Coronary artery (tissue), 2 donors: ENCODE results near the gene RAPGEF5.

Experiments used
- DNase-seq: peaks from one replicate; pipeline ENCODE4 v3.0.0-alpha.2; 2017; ENCODE audit warnings: low spot score
- H3K27ac ChIP-seq, 2 donors: fragments of 200-600 bp; sonication (generic); one replicate each; pipeline ENCODE4 v1.5.1; 2016 to 2019
- H3K4me3 ChIP-seq: fragments of 200-600 bp; sonication (generic); 2 replicates; pipeline ENCODE4 v1.5.1; 2016; ENCODE audit warnings: mild to moderate bottlenecking, moderate library complexity
- TF ChIP-seq, protein P1 (sequence below): fragments of 200-600 bp; sonication (generic); IDR thresholded peaks from one replicate; pipeline ENCODE4 v1.5.1; 2019; ENCODE audit warnings: antibody characterized with exemption

Gene RAPGEF5

DNA sequence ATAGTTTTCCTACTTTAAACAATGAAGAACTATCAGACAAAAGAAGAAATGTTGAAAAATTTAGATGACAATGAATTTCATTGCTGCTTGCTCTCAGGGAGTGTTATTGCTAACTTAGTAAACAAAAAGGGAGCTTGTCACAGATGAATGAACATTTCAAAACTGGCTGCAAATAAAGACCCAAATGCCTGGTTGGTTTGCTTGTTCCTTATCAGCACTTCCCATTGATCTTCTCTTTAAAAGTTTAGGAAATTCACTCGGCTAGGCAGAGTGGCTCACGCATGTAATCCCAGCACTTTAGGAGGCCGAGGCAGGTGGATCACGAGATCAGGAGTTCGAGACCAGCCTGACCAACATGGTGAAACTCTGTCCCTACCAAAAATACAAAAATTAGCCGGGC lies 167.2 kb downstream of the RAPGEF5 start:
- DNase-seq = no peak
- TF ChIP-seq, protein P1, sequence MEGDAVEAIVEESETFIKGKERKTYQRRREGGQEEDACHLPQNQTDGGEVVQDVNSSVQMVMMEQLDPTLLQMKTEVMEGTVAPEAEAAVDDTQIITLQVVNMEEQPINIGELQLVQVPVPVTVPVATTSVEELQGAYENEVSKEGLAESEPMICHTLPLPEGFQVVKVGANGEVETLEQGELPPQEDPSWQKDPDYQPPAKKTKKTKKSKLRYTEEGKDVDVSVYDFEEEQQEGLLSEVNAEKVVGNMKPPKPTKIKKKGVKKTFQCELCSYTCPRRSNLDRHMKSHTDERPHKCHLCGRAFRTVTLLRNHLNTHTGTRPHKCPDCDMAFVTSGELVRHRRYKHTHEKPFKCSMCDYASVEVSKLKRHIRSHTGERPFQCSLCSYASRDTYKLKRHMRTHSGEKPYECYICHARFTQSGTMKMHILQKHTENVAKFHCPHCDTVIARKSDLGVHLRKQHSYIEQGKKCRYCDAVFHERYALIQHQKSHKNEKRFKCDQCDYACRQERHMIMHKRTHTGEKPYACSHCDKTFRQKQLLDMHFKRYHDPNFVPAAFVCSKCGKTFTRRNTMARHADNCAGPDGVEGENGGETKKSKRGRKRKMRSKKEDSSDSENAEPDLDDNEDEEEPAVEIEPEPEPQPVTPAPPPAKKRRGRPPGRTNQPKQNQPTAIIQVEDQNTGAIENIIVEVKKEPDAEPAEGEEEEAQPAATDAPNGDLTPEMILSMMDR = no peak
- Histone ChIP-seq H3K27ac (no peak overlapping the region), H3K4me3 (no peak overlapping the region)

DNA sequence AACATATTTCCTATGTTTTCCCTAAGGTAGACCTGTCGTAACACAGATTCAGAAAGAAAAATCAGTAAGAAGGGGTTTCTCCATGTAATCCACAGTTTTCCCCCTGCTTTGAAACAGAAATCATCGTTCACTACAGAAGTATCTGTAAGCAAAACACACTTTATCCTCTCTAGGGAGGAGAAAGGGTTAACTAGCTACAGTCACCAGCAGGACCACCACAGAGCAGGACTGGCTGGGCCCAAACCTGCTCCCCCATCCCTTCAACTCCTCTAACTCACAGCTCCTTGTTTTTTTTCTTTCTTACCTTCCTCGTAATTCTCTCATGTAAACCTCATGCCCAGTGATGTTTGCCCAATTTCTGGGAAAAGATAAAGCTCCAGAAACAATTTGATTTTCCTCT lies 167.7 kb downstream of the RAPGEF5 start:
- TF ChIP-seq, protein P1 = no peak
- no peak for DNase-seq
- Histone ChIP-seq H3K4me3 (no peak overlapping the region), H3K27ac (no peak overlapping the region)

DNA sequence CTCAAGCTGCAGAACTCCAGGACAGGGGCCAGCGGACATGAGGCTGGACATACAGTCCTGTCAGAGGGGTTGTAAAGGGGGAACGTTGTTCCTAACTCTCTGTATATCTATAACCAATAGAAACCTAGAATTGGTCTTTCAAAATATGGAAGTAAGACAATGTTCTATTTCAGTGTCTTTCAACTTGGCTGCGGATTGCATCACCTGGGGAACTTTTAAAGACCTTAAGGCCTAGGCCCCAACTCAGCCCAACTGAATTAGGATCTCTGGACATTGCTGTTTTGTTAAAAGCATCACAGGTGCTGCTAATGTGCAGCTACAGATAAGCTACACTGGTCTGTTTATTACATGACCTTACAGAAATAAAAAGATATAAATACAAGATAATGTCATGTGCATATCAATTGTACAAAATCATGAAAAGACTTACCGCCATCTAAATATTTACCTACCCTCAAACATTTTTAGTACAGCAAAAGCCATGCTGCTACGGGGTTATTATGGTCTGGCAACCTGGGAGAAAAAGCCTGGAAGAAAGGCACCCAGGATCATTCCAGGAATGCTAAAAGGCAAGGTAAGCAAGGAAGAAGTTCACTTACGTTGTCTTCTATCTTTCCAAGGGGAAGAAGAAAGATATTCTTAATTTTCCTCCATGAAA lies 169.1 kb downstream of the RAPGEF5 start:
- TF ChIP-seq, protein P1 = no peak
- Histone ChIP-seq H3K27ac (no peak overlapping the region), H3K4me3 (no peak overlapping the region)
- DNase-seq = no peak

DNA sequence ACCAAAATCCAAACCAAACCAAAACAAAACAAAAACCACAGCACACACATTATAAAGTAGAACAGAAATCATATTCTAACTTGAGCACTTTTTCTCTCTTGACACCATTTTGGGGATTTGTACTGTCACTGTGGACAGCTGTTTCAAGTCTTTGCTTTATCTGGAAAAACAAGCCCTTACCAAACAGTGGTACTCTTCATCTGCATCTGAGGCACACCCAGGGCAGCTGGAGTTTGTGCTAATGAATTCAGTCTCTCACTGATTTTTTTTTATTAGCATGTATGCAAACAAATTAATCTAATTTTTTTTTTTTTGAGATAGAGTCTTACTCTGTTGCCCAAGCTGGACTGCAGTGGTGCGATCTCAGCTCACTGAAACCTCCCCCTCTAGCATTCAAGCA lies 171.4 kb downstream of the RAPGEF5 start:
- Histone ChIP-seq H3K27ac (no peak overlapping the region), H3K4me3 (no peak overlapping the region)
- DNase-seq = no peak
- TF ChIP-seq, protein P1 = no peak

DNA sequence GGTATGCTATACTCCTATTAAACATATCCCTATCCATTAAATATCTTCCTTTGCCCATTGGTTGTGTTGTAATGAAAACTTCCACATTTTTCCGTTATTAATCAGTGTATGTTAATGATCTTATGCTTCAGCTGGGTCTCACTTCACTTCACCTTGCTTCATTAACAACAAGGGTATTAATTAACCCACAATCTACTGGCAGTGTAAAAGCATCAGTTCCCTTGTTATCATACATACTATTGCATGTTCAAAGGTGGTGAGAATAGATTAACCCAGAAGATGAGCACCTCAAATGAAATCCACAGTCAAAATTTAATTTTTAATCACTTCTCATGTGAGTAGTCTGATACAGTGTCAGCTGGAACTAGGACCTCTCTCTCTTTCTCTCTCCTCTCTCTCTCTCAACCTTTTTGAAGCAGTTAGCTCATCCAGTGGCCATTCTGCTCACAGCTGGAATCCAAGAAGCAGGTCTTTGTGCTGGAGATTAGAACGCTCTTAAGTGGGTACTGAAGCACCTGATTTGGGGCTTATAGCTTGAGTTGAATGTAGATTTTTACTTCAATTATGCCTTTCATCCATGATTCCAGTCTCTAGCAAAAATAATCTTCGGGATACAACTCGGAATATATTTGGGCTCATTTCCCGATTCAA lies 172.3 kb downstream of the RAPGEF5 start:
- H3K27ac ChIP-seq = no peak overlapping the region
- TF ChIP-seq, protein P1 = no peak
- no peak for DNase-seq
- H3K4me3 ChIP-seq = no peak overlapping the region

DNA sequence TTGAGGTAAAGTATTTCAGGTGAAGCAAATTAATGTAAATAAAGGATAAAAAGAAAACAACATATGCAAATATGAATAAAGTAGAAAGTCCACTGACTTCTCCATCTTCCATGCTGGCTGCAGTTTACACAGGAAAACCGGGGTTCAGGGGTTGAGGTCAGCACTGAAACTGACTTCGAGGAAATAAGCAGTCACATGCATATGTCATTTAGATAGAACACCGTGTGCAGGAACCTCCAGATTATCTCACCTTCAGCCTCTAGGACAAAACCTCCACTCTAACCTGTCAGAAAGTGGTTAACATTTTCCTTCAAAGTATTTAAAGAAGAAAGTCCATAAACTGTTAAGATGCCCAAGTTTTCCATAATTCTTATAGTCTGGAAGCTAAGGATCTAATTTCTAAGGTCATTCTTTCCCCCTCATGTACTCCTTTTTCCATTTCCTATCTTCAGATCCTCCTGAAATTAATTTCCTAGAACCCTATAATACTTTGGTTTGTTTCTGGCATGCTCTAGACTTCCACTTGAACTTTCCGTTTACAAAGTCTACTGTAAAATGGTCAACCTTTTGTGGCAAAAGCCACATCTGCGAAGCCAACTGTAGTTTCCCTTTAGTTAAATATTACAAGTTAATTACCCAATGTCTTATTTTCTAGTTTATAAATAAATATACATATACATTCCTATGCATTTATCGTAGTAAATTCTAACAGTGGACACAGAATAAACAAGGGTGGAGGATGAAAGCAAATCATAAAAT lies 173.3 kb downstream of the RAPGEF5 start:
- TF ChIP-seq, protein P1 = no peak
- no peak for DNase-seq
- no peak overlapping the region for H3K4me3 ChIP-seq
- H3K27ac ChIP-seq = no peak overlapping the region
